GM12878 (cell line): ENCODE data around the gene SLC6A8.

Experiments
- CBX5 ChIP-seq: sonication (generic); IDR thresholded peaks from 2 replicates; pipeline ENCODE4 v1.6.1; 2016; ENCODE audit warnings: low read depth, moderate library complexity, mild to moderate bottlenecking, inconsistent platforms
- ETV6 ChIP-seq, 2 experiments: fragments of 450-650 bp in 1 of 2; IDR thresholded peaks in 1 of 2; conservative IDR thresholded peaks in 1 of 2; 2 replicates each; pipeline ENCODE4 v1.6.1; 2014; ENCODE audit warnings: antibody characterized with exemption in 1 of 2, borderline replicate concordance in 1 of 2, low read depth in 1 of 2, mild to moderate bottlenecking in 1 of 2, moderate library complexity in 1 of 2
- FOS ChIP-seq: IDR thresholded peaks from 3 replicates; pipeline ENCODE4 v1.6.1; 2011; ENCODE audit warnings: borderline replicate concordance; ENCODE audit not compliant: insufficient read length; ENCODE audit errors: extremely low read depth
- FOXK2 ChIP-seq: fragments of 450-650 bp; IDR thresholded peaks from 2 replicates; pipeline ENCODE4 v1.6.1; 2017; ENCODE audit warnings: mild to moderate bottlenecking, moderate library complexity
- SUZ12 ChIP-seq: fragments of 200-600 bp; sonication (generic); IDR thresholded peaks from one replicate; pipeline ENCODE4 v1.6.1; 2018; ENCODE audit warnings: antibody characterized with exemption, mild to moderate bottlenecking; ENCODE audit not compliant: unreplicated experiment

DNA sequence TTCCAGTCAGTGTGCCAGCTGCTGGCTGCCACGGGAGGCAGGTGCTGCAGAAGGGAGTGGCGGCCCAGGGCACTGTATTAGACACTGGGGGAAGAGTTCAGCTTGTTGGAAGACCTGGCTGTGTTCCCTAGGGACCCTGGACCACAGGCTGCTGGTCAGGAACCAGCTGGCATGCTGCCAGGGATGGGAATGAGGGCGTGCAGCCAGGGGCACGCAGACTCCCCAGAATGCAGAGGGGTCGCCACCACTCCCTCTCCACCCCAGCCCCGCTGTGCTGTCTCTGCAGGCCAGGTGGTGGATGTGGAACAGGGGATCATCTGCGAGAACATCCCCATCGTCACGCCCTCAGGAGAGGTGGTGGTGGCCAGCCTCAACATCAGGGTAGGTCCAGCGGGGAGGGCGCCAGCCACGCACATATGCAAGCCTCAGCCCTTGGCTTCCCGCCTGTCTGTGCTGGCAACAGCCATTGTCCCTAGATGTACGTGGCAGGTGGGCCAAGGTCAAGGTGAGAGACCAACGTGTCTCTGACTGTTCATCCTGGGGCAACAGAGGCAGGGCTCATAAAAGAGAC lies 49.2 kb downstream of the SLC6A8 start:
- TF ChIP-seq CBX5 (no peak), FOS (no peak), ETV6 (conservative IDR thresholded peaks at IDR 0.05 in 1 of 2, IDR thresholded peaks at IDR 0.05 in 1 of 2; ENCODE audit: borderline replicate concordance in 1 of 2, low read depth in 1 of 2) (no peak), SUZ12 (no peak), FOXK2 (no peak)
